ENCODE data around the gene CNGA3. TPM values are rescaled to one million over a fixed set of nuclear protein-coding genes. Genes with fewer than 3 reads are reported as not detected.
A peak's percentile ranks its signal among the peaks of the same experiment; 100 is the strongest.

Gene CNGA3
- total RNA-seq, 1 donor from 2014 or later = not detected

GRCh38 chr2:98442488-98442887, 96.2 kb downstream of the CNGA3 start:
- no peak for TF ChIP-seq CTCF (IDR thresholded peaks at IDR 0.05)
- Mint-ChIP-seq H3K4me1 (ENCODE audit: low read depth) (peaks cover 22% of the 10 kb centered on the region), H3K36me3 (ENCODE audit: low read depth) (peaks cover 6% of the 10 kb centered on the region), H3K27ac (ENCODE audit: unreplicated experiment) (no peak overlapping the region), H3K4me3 (ENCODE audit: unreplicated experiment) (no peak overlapping the region), H3K9me3 (ENCODE audit: low read depth) (peaks cover 17% of the 10 kb centered on the region), H3K27me3 (ENCODE audit: low read depth) (peaks cover 12% of the 10 kb centered on the region)
- no peak for DNase-seq (ENCODE audit: low spot score)

GRCh38 chr2:98444436-98445176, 98.3 kb downstream of the CNGA3 start, which contains the start of gene INPP4A:
INPP4A (plus strand) TSS chr2:98444858; CDS start chr2:98520049, 75,191 bp downstream.
- TF ChIP-seq CTCF (IDR thresholded peaks at IDR 0.05) = peak; percentile 43

GRCh38 chr2:98445177-98445682, 99.0 kb downstream of the CNGA3 start:
- Mint-ChIP-seq H3K36me3 (ENCODE audit: low read depth) (no peaks in the 10 kb centered on the region), H3K9me3 (ENCODE audit: low read depth) (no peaks in the 10 kb centered on the region), H3K27ac (ENCODE audit: unreplicated experiment) (peak overlapping the region; percentile 86), H3K27me3 (ENCODE audit: low read depth) (peaks cover 2% of the 10 kb centered on the region), H3K4me1 (ENCODE audit: low read depth) (peaks cover 22% of the 10 kb centered on the region), H3K4me3 (ENCODE audit: unreplicated experiment) (peak overlapping the region; percentile 82)
- DNase-seq (ENCODE audit: low spot score) = no peak
- TF ChIP-seq CTCF (IDR thresholded peaks at IDR 0.05) = peak; percentile 11

More at GRCh38 chr2:98444436-98445176, 98.3 kb downstream of the CNGA3 start, which contains the start of gene INPP4A:
- H3K9me3 Mint-ChIP-seq (ENCODE audit: low read depth) = peaks cover 3% of the 10 kb centered on the region
- H3K27ac Mint-ChIP-seq (ENCODE audit: unreplicated experiment) = peak within 1 kb of the TSS; percentile 86
- H3K4me1 Mint-ChIP-seq (ENCODE audit: low read depth) = peaks cover 22% of the 10 kb centered on the region
- H3K27me3 Mint-ChIP-seq (ENCODE audit: low read depth) = peaks cover 5% of the 10 kb centered on the region
- H3K4me3 Mint-ChIP-seq (ENCODE audit: unreplicated experiment) = peak within 1 kb of the TSS; percentile 90
- no peak for DNase-seq (ENCODE audit: low spot score)
- no peaks in the 10 kb centered on the region for H3K36me3 Mint-ChIP-seq (ENCODE audit: low read depth)

GRCh38 chr2:98445683-98446581, 99.7 kb downstream of the CNGA3 start:
- no peak for DNase-seq (ENCODE audit: low spot score)
- H3K4me3 Mint-ChIP-seq (ENCODE audit: unreplicated experiment) = peak overlapping the region; percentile 82
- H3K27me3 Mint-ChIP-seq (ENCODE audit: low read depth) = no peaks in the 10 kb centered on the region
- no peaks in the 10 kb centered on the region for H3K9me3 Mint-ChIP-seq (ENCODE audit: low read depth)
- peaks cover 22% of the 10 kb centered on the region for H3K4me1 Mint-ChIP-seq (ENCODE audit: low read depth)
- H3K36me3 Mint-ChIP-seq (ENCODE audit: low read depth) = no peaks in the 10 kb centered on the region
- no peak for TF ChIP-seq CTCF (IDR thresholded peaks at IDR 0.05)
- H3K27ac Mint-ChIP-seq (ENCODE audit: unreplicated experiment) = peak overlapping the region; percentile 86

GRCh38 chr2:98446850-98447249, 100.6 kb downstream of the CNGA3 start:
- H3K27me3 Mint-ChIP-seq (ENCODE audit: low read depth) = no peaks in the 10 kb centered on the region
- H3K36me3 Mint-ChIP-seq (ENCODE audit: low read depth) = no peaks in the 10 kb centered on the region
- no peak overlapping the region for H3K27ac Mint-ChIP-seq (ENCODE audit: unreplicated experiment)
- H3K9me3 Mint-ChIP-seq (ENCODE audit: low read depth) = no peaks in the 10 kb centered on the region
- no peak overlapping the region for H3K4me3 Mint-ChIP-seq (ENCODE audit: unreplicated experiment)
- H3K4me1 Mint-ChIP-seq (ENCODE audit: low read depth) = peaks cover 22% of the 10 kb centered on the region
- no peak for DNase-seq (ENCODE audit: low spot score)
- TF ChIP-seq CTCF (IDR thresholded peaks at IDR 0.05) = no peak
